GM12874 (cell line): ENCODE results near the gene TPST1.

ENCODE experiments used
- CTCF ChIP-seq: IDR thresholded peaks from 2 replicates; pipeline ENCODE4 v1.5.1; 2011; ENCODE audit warnings: low read depth, mild to moderate bottlenecking, control low read depth, low read length, moderate library complexity; ENCODE audit not compliant: insufficient read depth

The TPST1 gene

GRCh38 chr7:66183700-66184099 lies 21.4 kb upstream of the TPST1 start:
- no peak for TF ChIP-seq CTCF

GRCh38 chr7:66185680-66186187 lies 19.4 kb upstream of the TPST1 start:
- no peak for TF ChIP-seq CTCF

DNA sequence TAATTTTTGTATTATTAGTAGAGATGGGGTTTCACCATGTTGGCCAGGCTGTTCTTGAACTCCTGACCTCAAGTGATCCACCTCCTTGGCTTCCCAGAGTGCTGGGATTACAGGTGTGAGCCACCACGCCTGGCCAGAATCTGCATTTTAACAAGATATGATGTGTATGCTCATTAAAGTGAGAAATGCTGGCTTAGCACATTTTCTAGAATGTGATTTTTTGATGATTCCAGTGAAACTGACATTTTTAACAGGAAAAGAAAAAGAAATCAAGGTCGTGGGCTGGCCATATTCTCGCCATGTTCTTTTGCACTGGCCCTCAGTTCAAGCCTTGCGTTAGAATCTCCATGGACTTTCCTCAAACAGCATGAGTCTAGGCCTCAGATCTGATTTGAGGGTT lies 18.1 kb upstream of the TPST1 start:
- TF ChIP-seq CTCF, result no peak

DNA sequence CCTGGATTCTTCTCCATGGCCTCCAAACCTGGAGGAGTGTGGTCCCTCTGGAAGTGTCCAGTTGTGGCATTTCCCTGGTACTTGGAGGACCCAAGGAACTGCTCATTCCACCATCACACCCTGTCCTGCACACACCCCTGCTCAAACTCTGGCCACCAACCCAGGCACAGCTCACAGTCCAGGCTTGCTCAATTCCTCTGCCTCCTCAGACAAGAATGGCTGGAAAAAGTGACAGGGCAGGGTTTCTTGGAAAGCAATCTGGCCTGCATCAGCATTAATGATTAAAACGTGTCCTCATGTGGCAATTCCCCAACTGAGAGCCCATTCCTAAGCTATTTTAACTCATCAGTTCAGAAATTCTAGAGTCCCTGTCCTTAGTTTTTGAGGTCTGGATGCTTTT lies 17.2 kb upstream of the TPST1 start:
- no peak for TF ChIP-seq CTCF

GRCh38 chr7:66188645-66189044 lies 16.5 kb upstream of the TPST1 start:
- TF ChIP-seq CTCF, result no peak

DNA sequence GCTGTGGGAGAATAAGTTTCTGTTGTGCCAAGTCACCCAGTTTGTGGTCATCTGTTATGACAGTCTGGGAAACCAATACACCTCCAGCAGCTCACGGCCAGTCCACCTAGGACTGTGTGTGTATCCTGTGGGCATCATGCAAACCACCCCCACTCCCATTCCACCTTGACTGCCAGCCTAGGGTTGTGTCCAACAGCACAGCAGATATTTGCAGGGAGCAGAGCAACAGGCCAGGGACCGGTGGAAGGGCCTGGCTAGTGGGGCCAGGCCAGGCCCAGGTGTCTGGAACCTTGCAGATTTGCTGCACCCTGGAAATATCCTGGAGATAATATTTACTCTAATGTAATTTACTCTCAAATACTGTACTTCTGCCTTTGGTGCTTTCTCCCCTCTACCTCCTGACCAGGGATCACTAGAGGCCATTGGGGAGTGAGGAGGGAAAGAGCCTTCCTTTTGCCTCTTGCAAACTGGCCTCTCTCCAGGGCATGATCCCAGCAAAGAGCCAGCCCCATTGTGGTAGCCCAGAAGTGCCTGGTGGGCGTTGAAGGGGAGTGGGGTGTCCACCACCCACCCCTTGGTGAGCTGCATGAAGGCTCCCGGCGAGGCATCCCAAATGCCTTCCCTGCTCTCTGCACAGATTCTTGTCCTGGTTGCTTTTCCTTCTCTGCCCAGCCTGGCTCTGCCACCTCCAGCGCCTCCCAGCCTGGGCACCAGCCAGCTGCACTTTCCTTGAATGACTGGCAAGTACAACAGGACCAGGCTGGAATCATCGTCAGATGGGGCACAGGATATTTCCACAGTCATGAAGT lies 15.2 kb upstream of the TPST1 start:
- TF ChIP-seq CTCF, result no peak

DNA sequence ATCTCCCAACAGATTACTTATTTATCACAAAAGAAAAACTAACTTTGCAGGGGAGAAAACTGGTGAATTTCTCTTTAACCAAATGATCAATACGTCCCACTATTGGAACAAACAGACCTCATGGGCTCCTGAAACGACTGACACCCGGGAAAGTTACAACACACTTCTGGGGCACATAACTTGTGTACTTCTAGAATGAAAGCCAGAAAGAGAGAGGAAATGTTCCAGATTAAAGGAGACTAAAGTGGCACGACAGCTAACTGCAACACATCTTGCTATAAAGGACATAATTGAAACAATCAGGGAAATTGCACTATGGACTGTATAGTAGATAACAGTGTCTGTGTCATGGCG lies 14.7 kb upstream of the TPST1 start:
- no peak for TF ChIP-seq CTCF
